Neural cell (in vitro differentiated cells): ENCODE measurements around the gene SPPL2A.

Experiments
- CTCF ChIP-seq: fragments of 450-650 bp; IDR thresholded peaks from 2 replicates; pipeline ENCODE4 v1.5.1; 2014; ENCODE audit warnings: antibody characterized with exemption, mild to moderate bottlenecking, moderate library complexity; ENCODE audit not compliant: poor library complexity, severe bottlenecking
- EP300 ChIP-seq: fragments of 450-650 bp; conservative IDR thresholded peaks from 2 replicates; pipeline ENCODE4 v1.6.1; 2014; ENCODE audit warnings: antibody characterized with exemption, mild to moderate bottlenecking, moderate library complexity; ENCODE audit not compliant: poor library complexity, severe bottlenecking

- TF ChIP-seq CTCF (no peak), EP300 (no peak)
These were observed 6.7 kb downstream of the SPPL2A start for GRCh38 chr15:50758712-50759205.
